DLD1 (cell line): ENCODE data around the gene SYT4.
"Not testable (repeated sequence)": the region's sequence is repeated elsewhere in the genome, so short reads cannot be mapped to it uniquely, and the experiment has no call there.

Experiments used
- in situ Hi-C: cut with HindIII; loops from 2 replicates; pipeline ENCODE4 v1.10.0; 2017; ENCODE audit warnings: low sequenced_read_pairs

The SYT4 gene, protein sequence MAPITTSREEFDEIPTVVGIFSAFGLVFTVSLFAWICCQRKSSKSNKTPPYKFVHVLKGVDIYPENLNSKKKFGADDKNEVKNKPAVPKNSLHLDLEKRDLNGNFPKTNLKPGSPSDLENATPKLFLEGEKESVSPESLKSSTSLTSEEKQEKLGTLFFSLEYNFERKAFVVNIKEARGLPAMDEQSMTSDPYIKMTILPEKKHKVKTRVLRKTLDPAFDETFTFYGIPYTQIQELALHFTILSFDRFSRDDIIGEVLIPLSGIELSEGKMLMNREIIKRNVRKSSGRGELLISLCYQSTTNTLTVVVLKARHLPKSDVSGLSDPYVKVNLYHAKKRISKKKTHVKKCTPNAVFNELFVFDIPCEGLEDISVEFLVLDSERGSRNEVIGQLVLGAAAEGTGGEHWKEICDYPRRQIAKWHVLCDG

GRCh38 chr18:43277164-43277600 lies at the start of gene SYT4:
TSS of gene SYT4 (minus strand) at chr18:43277490. CDS start at chr18:43277281, 209 bp downstream.
- in situ Hi-C loops = no loop called here

DNA sequence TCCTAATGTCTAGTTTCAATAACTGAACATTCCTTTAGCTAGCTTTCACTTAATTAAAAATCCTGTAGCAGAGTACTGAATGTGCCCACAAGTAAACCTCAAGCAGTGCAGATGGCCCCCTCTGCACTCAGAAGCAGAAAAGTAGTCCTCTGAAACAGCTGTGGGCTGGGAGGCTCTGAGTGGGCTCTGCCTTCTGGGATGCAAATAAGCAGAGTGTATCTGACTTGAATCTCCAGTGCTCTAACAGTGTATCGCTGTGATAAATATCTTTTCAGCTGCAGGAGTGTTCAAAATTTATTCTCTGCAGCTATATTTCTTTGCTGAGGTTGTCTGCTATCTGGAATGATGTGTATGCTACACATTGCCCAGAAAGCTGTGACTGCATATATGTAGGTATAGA lies 44.8 kb upstream of the SYT4 start:
- in situ Hi-C loops = no loop called here

DNA sequence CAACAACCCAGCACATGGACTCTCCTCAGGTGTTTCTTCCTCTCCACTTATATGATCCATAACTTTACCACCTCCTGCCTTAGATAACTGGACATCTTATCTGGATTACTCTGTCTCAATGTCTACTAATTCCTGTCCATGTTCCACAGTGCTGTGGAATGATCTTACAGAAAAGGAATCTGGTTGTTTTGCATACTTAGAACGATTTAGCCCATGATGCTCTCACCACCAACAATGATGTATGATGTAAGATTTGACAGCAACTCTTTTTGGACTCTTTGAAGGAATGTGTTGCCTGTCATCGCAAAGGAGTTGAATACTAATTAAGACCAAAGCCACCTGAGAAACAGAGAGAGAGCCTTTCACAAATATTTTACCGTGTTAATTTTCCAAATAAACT lies 37.7 kb upstream of the SYT4 start:
- in situ Hi-C loops = no loop called here

DNA sequence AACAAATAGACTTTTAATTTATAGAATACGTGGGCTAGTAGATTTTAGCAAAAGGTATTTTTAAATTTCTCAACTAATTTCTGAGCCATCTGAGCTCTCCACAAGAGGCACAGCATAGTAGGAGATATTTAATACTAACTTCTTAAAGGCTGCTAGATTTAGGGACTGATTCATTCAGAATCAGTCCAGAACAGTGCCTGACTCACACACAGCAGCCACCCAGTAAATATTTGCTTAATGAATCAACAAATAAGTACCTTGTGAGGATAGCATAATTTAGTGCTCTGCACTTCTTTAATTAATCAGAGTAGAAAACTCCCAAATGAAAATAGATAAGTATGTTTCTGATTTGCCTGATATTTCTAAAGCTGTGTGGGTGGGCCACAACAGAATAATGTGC lies 35.6 kb upstream of the SYT4 start:
- in situ Hi-C loops = no loop called here

- in situ Hi-C loops = no loop called here
Measured at GRCh38 chr18:43310239-43310638, 32.9 kb upstream of the SYT4 start.

DNA sequence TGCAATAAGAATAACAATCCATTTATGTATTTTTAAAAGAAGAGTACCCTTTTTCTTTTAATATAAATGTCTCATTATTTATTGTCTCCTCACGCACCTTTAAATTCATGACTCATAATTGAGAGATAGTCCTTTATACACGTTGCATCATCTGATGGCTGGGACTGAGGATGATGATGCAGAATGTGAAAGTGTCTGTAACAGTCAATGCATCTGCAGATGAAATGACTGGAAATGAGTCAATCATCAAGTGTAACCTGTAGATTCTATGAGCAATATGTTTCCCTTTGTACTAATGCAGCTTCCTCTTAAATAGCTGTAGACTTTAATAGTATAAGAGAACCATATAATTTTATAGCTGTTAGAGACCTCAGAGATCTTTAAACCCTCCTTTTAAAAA lies 26.1 kb upstream of the SYT4 start:
- in situ Hi-C loops = no loop called here

DNA sequence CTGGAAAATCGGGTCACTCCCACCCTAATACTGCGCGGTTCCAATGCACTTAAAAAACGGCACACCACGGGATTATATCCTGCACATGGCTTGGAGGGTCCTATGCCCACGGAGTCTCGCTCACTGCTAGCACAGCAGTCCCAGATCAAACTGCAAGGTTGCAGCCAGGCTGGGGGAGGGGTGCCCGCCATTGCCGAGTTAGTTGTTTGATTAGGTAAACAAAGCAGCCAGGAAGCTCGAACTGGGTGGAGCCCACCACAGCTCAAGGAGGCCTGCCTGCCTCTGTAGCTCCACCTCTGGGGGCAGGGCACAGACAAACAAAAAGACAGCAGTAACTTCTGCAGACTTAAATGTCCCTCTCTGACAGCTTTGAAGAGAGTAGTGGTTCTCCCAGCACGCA lies 8.9 kb upstream of the SYT4 start:
- in situ Hi-C loops = not testable (repeated sequence)

GRCh38 chr18:43283299-43283698 lies 6.0 kb upstream of the SYT4 start:
- in situ Hi-C loops = no loop called here

GRCh38 chr18:43279015-43279744 lies 1.9 kb upstream of the SYT4 start:
- in situ Hi-C loops = no loop called here

DNA sequence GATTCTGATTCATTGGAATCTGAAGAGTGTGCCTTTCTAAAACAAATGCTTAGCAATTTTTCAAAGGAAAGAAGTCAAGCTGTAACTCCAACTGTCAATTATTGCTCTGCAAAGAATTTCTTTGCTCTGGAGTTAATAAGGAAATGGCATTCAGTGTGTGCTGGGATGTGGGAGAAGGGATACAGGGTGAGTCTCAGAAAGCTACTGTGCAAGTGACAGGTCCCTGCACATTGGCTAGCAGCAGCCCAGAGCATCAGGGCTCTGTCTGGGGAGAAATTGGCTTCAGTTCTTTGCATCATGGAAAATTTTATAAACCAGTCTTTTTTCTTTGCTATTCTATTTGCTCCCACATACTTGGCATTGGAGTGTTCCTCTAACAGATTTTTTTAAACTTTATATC lies 1.1 kb upstream of the SYT4 start:
- in situ Hi-C loops = no loop called here

GRCh38 chr18:43276491-43276890 lies 799 bp downstream of the SYT4 start:
- in situ Hi-C loops = no loop called here

DNA sequence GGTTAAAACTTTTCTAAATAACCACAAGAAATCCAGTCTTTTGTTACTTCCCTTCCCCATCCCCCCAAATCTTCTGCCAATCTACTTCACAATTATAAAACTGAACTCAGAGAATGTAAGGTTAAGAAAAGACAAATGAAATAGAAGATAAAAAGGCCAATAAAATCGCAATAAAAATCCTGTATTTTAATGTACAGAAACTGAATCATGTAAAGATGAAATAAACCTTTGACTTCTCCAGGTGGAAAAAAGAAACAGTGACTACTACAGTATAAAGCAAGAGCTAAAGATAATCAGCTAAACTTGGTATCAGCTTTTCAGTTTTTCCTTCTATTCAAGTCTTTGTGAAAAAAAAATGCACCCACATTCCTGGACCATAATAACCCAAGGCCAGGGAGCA lies 1.7 kb downstream of the SYT4 start:
- in situ Hi-C loops = no loop called here

DNA sequence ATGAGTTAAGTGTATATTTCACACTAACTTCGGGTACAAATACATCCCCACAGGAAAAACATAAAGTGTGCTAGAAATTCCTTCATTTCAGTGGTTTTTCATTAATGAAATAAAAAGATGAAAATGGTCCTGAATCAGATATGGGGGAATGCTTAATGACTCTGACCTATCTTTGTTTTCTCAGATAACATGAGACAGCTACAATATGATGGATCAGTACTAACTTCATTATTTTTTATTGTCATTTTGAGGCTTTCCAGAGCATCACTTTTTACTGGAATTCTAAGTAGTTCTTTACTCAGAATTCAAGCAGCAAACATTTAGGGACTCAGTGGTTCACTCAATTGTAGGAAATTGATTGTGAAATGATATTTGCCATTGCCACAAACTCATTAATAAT lies 2.8 kb downstream of the SYT4 start:
- in situ Hi-C loops = no loop called here

- in situ Hi-C loops = no loop called here
Measured at GRCh38 chr18:43271593-43272432, 5.5 kb downstream of the SYT4 start.

- in situ Hi-C loops = no loop called here
Measured at GRCh38 chr18:43267818-43268217, 9.5 kb downstream of the SYT4 start.

DNA sequence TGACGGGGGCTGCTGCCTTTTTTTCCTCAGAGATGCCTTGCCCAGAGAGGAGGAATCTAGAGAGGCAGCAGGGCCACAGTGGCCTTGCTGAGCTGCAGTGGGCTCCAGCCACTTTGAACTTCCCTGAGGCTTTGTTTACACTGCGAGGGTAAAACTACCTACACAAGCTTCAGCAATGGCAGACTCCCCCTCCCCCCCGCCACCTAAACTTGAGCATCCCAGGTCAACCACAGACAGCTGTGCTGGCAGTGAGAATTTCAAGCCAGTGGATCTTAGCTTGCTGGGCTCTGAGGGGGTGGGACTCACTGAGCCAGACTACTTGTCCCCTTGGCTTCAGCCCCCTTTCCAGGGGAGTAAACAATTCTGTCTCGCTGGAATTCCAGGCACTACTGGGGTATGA lies 11.8 kb downstream of the SYT4 start:
- in situ Hi-C loops = no loop called here

- in situ Hi-C loops = no loop called here
Measured at GRCh38 chr18:43248610-43249249, 28.6 kb downstream of the SYT4 start.

GRCh38 chr18:43247944-43248343 lies 29.3 kb downstream of the SYT4 start:
- in situ Hi-C loops = no loop called here

DNA sequence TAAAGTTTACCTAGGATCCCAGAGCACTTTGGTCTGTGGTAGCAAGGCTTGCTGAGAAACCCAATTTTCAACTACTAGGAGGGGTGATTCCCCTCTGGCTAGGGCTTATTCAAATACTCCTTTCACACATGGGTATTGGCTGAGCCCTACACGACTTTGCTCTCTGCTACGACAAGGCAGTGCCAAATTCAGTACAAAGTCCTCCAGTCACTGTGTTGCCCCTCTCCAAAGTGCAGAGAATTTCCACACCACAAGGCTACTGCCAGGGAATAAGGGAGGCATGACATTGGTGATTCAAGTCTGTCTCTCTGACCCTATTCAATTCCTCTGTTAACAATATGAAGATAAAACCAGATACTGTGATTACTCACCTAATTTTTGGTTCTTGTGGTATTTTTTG lies 38.9 kb downstream of the SYT4 start:
- in situ Hi-C loops = no loop called here

DNA sequence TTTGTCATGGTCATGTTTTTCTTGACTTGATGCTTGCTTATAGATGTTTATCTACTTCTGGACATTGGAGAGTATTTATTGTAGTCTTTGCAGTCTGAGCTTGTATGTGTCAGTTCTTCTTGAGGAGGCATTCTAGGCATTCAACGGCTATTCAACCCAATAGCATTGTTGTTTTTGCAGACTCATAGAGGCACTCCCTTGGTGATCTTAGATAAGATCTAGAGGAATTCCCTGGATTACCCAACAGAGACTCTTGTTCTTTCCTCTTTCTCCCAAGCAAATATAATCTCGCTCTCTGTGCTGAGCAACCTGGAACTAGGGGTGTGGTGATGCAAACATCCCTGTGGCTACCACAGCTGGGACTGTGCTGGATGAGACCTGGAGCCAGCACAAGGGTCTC lies 40.4 kb downstream of the SYT4 start:
- in situ Hi-C loops = no loop called here

GRCh38 chr18:43234889-43235288 lies 42.4 kb downstream of the SYT4 start:
- in situ Hi-C loops = no loop called here
